Endodermal cell (in vitro differentiated cells): Measurements from ENCODE around the gene SLC29A2. TPM values are rescaled to one million over a fixed set of nuclear protein-coding genes. Genes with fewer than 3 reads are reported as not detected.

ENCODE experiments used
- DNase-seq: peaks from one replicate; pipeline ENCODE4 v3.0.0-alpha.2; 2017
- H3K27ac ChIP-seq: 2 replicates; pipeline ENCODE4 v1.5.1; 2013; ENCODE audit warnings: mild to moderate bottlenecking, low read depth, low read length, moderate library complexity
- H3K27me3 ChIP-seq: 2 replicates; pipeline ENCODE4 v1.6.1; 2013; ENCODE audit warnings: mild to moderate bottlenecking, low read length, moderate library complexity; ENCODE audit not compliant: insufficient read depth, control insufficient read depth, poor library complexity, severe bottlenecking
- H3K36me3 ChIP-seq: 2 replicates; pipeline ENCODE4 v1.7.0; 2013; ENCODE audit warnings: mild to moderate bottlenecking, low read length, moderate library complexity; ENCODE audit not compliant: control insufficient read depth, insufficient read depth
- H3K4me1 ChIP-seq: one replicate; pipeline ENCODE4 v1.7.0; 2013; ENCODE audit warnings: low read length; ENCODE audit not compliant: control insufficient read depth, insufficient read depth
- H3K4me3 ChIP-seq: 2 replicates; pipeline ENCODE4 v1.5.1; 2013; ENCODE audit warnings: mild to moderate bottlenecking, low read length, moderate library complexity
- H3K9ac ChIP-seq: 2 replicates; pipeline ENCODE4 v1.6.1; 2013; ENCODE audit warnings: mild to moderate bottlenecking, low read length, moderate library complexity; ENCODE audit not compliant: poor library complexity, severe bottlenecking; ENCODE audit errors: extremely low read depth
- H3K9me3 ChIP-seq: 2 replicates; pipeline ENCODE4 v1.6.1; 2013; ENCODE audit warnings: mild to moderate bottlenecking, low read length, moderate library complexity; ENCODE audit not compliant: control insufficient read depth
- H3K27ac Mint-ChIP-seq: 2 replicates; pipeline ENCODE4 v1.8.0; 2020; ENCODE audit warnings: mixed read lengths
- H3K27me3 Mint-ChIP-seq: 2 replicates; pipeline ENCODE4 v1.8.0; 2021; ENCODE audit warnings: mild to moderate bottlenecking, mixed read lengths; ENCODE audit not compliant: insufficient read depth
- H3K36me3 Mint-ChIP-seq: 2 replicates; pipeline ENCODE4 v1.8.0; 2020; ENCODE audit warnings: low read depth, mixed read lengths
- H3K4me1 Mint-ChIP-seq: 2 replicates; pipeline ENCODE4 v1.8.0; 2020; ENCODE audit warnings: mixed read lengths
- H3K4me3 Mint-ChIP-seq: 2 replicates; pipeline ENCODE4 v1.8.0; 2020; ENCODE audit warnings: mild to moderate bottlenecking, moderate library complexity, mixed read lengths
- H3K9me3 Mint-ChIP-seq: 2 replicates; pipeline ENCODE4 v1.8.0; 2020; ENCODE audit warnings: mild to moderate bottlenecking, mixed read lengths
- CTCF ChIP-seq: fragments of 200-600 bp; sonication (generic); conservative IDR thresholded peaks from 2 replicates; pipeline ENCODE4 v1.5.0; 2021; ENCODE audit warnings: antibody characterized with exemption, mild to moderate bottlenecking
- WGBS, 2 experiments: methylation state at CpG; one replicate each; pipeline versions ENCODE4 v1.1.5 to v1.1.7; 2013; ENCODE audit warnings: missing lambda C conversion rate in 2 of 2, mixed read lengths in 1 of 2; ENCODE audit not compliant: insufficient coverage in 1 of 2, insufficient read length in 1 of 2; 5-methylcytosine and 5-hydroxymethylcytosine counted together
- long read RNA-seq, 4 experiments: library from polyadenylated mRNA in 2 of 4; library from RNA in 1 of 4; library from capped mRNA in 1 of 4; stranded (forward) in 3 of 4; unstranded in 1 of 4; transcript quantifications; one replicate each; pipeline ENCODE4 v2.0.0, GENCODE V29; 2020 to 2021; ENCODE audit warnings: inconsistent platforms in 1 of 4
- polyA plus RNA-seq, 2 experiments: library from polyadenylated mRNA; stranded (reverse); fragments of 50-300 nt; gene quantifications; one replicate each; pipeline ENCODE4 v1.2.3, GENCODE V29; 2013
- total RNA-seq, 2 donors: library from RNA; stranded (reverse); fragmentation: NEBNext Ultra II Directional in 1 of 2; extraction: Animal tissue kit (Norgen Biotek cat#: 25700) in 1 of 2; gene quantifications; 2 replicates in 1 of 2; 3 replicates in 1 of 2; pipeline ENCODE4 v1.2.1, GENCODE V29; 2021

Gene SLC29A2
- total RNA-seq = 10 to 100 TPM; 30.8 to 32.4 TPM
- 22.8 TPM for polyA plus RNA-seq (2013, experiment 1 of 2)
- polyA plus RNA-seq (2013, experiment 2 of 2) = 21.4 TPM
- long read RNA-seq, experiment 1, partial matches to known transcripts = 3 of 10 reads
- long read RNA-seq, experiment 1, other reads (novel, unspliced or antisense) = 6 of 10 reads
- long read RNA-seq, experiment 2, transcript SLC29A2-202 (12 exons, 2,514 nt) = major isoform, 9 of 57 reads
- long read RNA-seq, experiment 2, partial matches to known transcripts = 9 of 57 reads
- long read RNA-seq, experiment 2, other reads (novel, unspliced or antisense) = 36 of 57 reads
- long read RNA-seq, experiment 3, transcript SLC29A2-202 (12 exons, 2,514 nt) = major isoform, 38 of 115 reads
- long read RNA-seq, experiment 3, partial matches to known transcripts = 21 of 115 reads
- long read RNA-seq, experiment 3, other reads (novel, unspliced or antisense) = 48 of 115 reads
- long read RNA-seq, experiment 4, transcript SLC29A2-202 (12 exons, 2,514 nt) = major isoform, 6 of 9 reads
- long read RNA-seq, experiment 4, partial matches to known transcripts = 0 of 9 reads
- long read RNA-seq, experiment 4, other reads (novel, unspliced or antisense) = 2 of 9 reads

- Histone ChIP-seq H3K36me3 (peaks cover 26% of the 10 kb centered on the region), H3K4me3 (peak within 1 kb of the TSS; percentile 95), H3K9me3 (no peaks in the 10 kb centered on the region), H3K27ac (peak within 1 kb of the TSS; percentile 79), H3K27me3 (no peaks in the 10 kb centered on the region), H3K9ac (peak within 1 kb of the TSS; percentile 77), H3K4me1 (no peaks in the 10 kb centered on the region)
- WGBS, 2 experiments = 0 to 2% methylated on average over 11 to 72 of the region's 72 CpGs
- Mint-ChIP-seq H3K36me3 (peaks cover 27% of the 10 kb centered on the region), H3K27ac (peak within 1 kb of the TSS; percentile 95), H3K4me3 (peak within 1 kb of the TSS; percentile 91), H3K9me3 (no peaks in the 10 kb centered on the region), H3K4me1 (peaks cover 20% of the 10 kb centered on the region), H3K27me3 (no peaks in the 10 kb centered on the region)
- peak; percentile 97 for DNase-seq
- TF ChIP-seq CTCF = no peak
Observed at GRCh38 chr11:66371627-66372415, at the start of gene SLC29A2. TSS of gene SLC29A2 (minus strand) at chr11:66371760. CDS start at chr11:66371591, 169 bp downstream.

- Histone ChIP-seq H3K36me3 (no peaks in the 10 kb centered on the region), H3K4me1 (peaks cover 4% of the 10 kb centered on the region), H3K27me3 (peaks cover 43% of the 10 kb centered on the region), H3K9me3 (no peaks in the 10 kb centered on the region), H3K9ac (no peak within 1 kb of the TSS), H3K27ac (no peak within 1 kb of the TSS), H3K4me3 (peak within 1 kb of the TSS; percentile 67)
- peaks cover 84% of the 10 kb centered on the region for H3K27me3 Mint-ChIP-seq
- H3K4me3 Mint-ChIP-seq = peak within 1 kb of the TSS; percentile 19
- no peak for TF ChIP-seq CTCF
- no peaks in the 10 kb centered on the region for H3K36me3 Mint-ChIP-seq
- DNase-seq = no peak
- WGBS, 2 experiments = 3% methylated on average over 33 to 71 of the region's 71 CpGs
- peaks cover 4% of the 10 kb centered on the region for H3K4me1 Mint-ChIP-seq
- H3K9me3 Mint-ChIP-seq = no peaks in the 10 kb centered on the region
- H3K27ac Mint-ChIP-seq = no peak within 1 kb of the TSS
Observed at GRCh38 chr11:66420671-66421476, 49.3 kb upstream of the SLC29A2 start, which contains the start of gene NPAS4. TSS of gene NPAS4 (plus strand) at chr11:66421035. CDS start at chr11:66421180, 145 bp downstream.

GRCh38 chr11:66419825-66420224 is 48.3 kb upstream of the SLC29A2 start:
- peak overlapping the region; percentile 67 for H3K4me3 ChIP-seq
- no peak overlapping the region for H3K27ac Mint-ChIP-seq
- peak; percentile 81 for DNase-seq
- H3K27me3 ChIP-seq = peaks cover 43% of the 10 kb centered on the region
- H3K27me3 Mint-ChIP-seq = peaks cover 94% of the 10 kb centered on the region
- WGBS, 2 experiments = 2 to 3% methylated on average over 21 to 30 of the region's 30 CpGs
- H3K9me3 ChIP-seq = no peaks in the 10 kb centered on the region
- H3K4me3 Mint-ChIP-seq = no peak overlapping the region
- no peak for TF ChIP-seq CTCF
- no peak overlapping the region for H3K9ac ChIP-seq
- H3K4me1 Mint-ChIP-seq = peaks cover 4% of the 10 kb centered on the region
- H3K4me1 ChIP-seq = peaks cover 4% of the 10 kb centered on the region
- no peaks in the 10 kb centered on the region for H3K36me3 ChIP-seq
- H3K9me3 Mint-ChIP-seq = no peaks in the 10 kb centered on the region
- H3K36me3 Mint-ChIP-seq = no peaks in the 10 kb centered on the region
- H3K27ac ChIP-seq = no peak overlapping the region
